HG03095 (cell line): ENCODE measurements around the gene TNFRSF1A.

Source experiments
- ATAC-seq: cut with Tn5 transposase; IDR thresholded peaks from one replicate; pipeline ENCODE4 v1.9.1; 2021; ENCODE audit warnings: moderate library complexity; ENCODE audit not compliant: unreplicated experiment

The TNFRSF1A gene

DNA sequence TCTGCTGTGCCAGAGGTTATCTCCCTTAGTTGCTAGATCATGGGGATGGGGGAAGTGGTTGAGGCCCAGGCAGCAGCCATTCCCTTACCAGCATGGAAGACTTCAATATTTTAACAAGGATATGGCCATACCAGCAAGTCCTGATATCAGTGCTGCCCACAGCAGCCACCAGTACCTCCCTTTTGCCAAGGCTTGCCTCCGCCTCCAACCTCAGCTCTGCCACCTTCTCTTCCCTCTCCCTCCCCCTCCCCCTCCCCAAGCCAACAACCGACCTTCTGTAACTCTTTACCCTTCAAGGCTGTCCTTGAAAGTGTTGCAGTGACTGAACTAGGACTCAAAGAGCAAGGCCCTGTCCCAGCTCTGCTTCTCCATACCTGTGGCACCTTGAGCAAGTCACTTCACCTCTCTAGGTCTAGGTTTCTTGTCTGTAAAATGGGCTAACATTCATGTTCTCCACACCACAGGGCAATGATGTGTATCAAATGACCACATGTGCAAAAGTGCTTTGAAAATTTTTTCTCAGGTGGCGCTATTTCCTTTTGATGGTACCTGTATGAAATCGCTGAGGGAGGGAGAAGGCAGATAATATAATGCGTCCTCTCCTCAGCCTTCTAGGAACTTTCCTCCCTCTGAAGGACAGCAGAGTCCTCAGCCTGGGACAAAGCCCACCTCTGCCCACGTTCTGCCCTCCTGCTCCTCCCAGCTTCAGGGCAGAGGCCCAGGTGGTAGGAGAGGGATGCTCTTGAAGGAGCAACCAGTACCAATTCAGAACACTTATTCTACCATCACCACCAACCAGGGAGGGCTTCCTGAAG is 16.7 kb downstream of the TNFRSF1A start:
- ATAC-seq, result no peak

DNA sequence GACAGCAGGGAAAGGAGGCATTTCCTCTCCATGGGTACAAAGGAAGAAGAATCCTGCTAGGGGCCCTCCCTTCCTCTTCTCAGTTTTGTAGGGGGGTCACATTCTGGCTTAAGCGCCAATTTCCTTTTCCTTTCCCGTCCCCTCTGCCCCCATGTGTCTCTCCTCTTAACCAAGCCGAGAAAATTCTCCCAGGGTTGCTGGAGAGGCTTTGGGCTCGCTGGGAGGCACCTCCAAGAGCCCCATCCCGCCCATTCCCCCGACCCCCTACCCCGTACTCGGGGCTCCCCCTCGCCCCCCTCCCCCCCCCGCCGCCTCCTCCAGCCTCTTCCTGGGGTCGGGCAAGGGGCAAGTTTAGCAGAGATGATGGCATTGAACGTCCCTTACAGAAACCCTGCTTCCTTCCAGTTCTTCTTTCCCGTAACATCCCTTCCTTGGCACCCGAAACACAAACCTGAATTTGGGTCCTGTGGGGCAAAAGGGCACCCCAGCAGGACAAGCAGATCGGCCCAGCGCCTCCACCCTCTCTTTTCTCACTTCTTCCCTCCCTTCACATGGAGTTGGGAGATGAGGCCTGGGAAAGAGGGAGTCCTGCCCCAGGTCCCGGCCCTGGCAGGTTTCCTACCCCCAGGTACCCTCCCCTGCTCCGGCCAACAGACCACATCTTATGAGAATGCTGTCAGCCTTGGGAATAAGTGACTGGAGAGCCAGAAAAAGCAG is 17.7 kb downstream of the TNFRSF1A start:
- no peak for ATAC-seq

DNA sequence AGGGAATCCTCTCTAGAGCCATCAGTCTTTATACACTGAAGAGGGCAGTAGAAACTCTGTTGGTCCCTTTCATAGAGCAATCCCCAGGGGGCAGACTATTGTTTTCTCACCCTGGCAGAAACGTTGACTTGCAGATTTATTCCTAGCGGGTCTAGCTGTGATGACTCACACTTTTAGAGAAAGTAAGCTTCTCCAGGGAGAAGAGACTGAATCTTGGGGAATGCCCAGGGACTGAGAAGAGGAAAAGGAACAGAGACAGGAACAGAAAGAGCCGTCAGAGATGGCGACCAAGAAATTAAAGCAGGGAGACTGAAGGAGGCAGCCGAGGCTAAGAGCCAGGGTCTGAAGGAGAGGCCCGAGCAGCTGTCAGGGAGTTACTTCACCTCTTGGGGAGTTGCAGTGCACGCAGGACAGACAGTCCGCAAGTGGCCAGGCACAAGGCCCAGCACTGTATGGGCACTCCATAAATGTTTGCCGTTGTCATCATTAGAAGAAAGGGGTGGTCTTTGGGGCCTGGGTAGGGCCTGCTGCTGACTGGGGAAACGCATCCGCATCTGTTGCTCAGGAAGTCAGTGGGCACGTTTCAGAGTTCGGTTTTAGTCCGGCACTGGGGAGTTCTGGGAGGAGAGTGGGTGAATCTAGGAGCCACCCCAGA is 18.4 kb downstream of the TNFRSF1A start:
- peak; percentile 47 for ATAC-seq

DNA sequence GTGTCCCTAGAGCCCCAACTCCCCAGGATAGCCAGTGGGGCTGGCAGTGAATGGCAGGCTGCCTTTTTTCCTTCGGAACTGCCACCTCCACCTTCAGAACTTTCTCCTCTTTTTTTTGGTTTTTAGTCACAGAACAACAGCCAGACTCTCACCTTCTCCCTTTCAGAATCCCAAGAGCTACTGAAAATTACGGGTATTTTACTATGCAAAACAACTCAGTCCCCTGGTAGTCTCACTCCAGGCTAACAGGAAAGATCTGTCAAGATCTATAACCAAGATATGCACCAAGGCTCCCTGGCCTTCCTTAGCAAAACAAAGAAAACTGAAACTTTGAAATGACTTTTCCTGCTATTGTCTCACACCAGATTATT is 18.9 kb downstream of the TNFRSF1A start:
- ATAC-seq, result no peak

DNA sequence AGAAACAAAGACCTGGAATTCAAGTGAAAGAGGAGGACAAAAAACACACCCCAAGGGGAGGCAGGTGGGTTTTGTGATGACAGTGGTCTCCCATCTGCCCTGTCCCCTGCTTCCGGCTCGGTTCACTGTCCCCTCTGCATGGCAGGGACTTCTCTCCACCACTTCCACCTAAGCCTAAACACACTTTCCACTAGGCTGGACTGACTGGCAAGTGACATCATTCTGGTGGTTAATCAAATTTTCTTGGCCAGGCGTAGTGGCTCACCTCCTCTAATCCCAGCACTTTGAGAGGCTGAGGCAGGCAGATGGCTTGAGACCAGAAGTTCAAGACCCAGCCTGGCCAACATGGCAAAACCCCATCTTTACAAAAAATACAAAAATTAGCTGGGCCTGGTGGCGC is 19.5 kb downstream of the TNFRSF1A start:
- no peak for ATAC-seq

DNA sequence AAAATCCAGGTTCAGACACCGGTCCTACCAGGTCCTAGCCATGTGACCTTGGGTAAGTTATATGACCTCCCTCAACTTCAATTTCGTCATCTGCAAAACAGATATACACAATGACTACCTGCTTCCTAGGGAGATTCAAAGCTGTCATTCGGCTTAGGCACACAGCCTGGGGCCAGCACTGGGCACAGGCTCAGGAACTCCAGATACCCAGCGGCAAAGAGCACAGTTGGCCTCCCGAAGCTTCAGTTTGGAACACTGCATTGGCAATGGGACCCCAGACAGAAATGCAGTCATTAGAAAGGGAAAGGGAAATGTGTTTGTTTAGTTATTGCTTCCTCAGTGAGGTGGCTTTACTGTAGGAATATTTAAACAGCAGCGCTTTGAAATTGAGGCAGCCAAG is 20.0 kb downstream of the TNFRSF1A start:
- ATAC-seq, result no peak

DNA sequence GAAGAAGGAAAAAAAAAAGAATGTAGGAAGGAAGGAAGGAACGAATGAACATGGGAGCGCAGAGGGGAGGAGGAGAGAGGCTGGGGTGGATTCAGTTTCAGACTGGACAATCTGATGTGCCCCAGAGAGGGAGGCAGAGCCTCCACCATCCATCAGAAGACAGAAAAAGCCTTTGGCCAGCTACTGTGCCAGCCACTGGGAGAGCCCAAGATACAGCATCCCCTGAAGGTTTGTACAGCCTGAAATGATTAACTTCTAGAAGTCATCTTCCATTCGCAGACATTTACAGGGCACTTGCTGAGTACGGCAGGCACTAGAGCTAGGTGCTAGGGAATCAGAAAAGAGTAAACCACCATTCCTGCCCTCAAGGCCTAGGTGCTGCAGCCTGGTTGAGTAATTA is 22.4 kb downstream of the TNFRSF1A start:
- ATAC-seq, result no peak

DNA sequence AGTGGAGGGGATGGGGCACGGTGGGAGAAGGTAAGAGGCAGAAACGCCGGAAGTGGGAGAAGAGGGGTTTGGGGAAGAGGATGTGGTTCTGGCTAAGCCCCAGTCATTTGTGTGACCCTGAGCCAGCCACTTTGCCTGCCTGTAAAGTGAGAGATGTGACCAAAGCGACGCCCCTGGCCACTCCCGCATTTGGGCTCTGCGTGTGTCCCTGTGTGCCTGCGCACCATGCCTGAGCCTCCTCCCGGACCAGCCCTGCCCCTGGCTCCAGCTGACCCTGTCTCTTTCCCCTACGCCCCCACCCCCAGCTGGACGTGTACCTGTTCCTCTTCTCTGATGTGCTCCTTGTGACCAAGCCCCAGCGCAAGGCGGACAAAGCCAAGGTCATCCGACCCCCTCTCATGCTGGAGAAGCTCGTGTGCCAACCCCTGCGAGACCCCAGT is 23.4 kb downstream of the TNFRSF1A start:
- ATAC-seq, result no peak

DNA sequence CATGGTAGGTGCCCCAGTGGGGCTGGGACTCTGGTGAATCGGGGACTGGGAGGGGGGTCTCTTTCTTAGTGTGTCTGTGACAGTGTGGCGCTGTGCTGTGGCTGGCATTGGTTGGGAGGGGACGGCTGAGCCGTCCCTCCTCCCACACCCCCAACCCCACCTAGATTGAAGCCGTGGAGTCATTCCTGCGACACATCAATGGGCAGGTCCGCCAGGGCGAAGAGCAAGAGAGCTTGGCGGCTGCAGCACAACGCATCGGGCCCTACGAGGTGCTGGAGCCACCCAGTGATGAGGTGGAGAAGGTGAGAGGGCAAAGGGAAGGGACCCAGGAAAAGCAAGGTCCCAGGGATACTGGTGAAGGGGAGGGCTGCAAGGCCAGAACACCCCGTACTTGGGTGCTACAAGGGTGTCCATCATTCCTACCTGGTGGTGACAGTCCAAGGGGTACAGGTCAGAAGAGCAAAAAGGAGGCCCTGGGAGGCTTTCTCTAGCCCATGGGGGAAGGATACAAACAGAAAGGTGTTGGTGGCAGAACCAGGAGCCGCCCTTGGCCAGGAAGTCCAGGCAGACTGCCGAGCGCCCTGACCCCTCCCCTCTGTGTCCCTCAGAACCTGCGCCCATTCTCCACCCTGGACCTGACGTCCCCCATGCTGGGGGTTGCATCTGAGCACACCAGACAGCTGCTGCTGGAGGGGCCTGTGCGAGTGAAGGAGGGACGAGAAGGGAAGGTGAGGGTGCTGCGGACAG is 24.0 kb downstream of the TNFRSF1A start:
- ATAC-seq, result no peak

DNA sequence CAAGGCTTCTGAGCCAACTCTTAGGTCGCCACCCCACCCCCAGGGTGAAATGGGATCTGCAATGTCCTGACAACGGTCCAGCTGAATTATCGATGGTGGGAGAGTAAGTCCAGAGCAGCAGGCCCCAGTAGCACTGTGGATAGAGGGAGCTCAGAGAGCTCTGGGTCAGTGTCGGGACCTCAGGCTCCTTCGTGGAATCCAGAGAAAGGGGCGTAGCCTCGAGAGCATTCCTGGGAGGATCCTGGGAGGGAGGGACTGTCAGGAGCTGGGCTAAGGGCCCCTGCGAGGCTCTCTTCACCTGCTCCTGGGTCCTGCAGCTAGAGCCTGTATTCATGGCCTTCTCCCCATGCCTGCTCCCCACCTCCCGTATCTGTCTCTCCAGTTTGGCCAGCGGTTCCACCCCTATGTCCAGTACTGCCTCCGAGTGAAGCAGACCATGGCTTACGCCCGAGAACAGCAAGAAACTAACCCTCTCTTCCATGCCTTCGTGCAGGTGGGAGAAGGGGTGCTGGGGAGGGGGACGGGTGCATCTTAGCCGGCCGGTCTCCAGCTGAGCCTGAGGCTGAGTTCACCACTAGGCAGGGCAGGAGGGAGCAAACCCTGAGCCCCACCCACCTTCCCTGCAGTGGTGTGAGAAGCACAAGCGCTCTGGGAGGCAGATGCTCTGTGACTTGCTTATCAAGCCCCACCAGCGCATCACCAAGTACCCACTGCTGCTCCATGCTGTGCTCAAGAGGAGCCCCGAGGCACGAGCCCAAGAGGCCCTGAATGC is 24.8 kb downstream of the TNFRSF1A start:
- ATAC-seq, result no peak

DNA sequence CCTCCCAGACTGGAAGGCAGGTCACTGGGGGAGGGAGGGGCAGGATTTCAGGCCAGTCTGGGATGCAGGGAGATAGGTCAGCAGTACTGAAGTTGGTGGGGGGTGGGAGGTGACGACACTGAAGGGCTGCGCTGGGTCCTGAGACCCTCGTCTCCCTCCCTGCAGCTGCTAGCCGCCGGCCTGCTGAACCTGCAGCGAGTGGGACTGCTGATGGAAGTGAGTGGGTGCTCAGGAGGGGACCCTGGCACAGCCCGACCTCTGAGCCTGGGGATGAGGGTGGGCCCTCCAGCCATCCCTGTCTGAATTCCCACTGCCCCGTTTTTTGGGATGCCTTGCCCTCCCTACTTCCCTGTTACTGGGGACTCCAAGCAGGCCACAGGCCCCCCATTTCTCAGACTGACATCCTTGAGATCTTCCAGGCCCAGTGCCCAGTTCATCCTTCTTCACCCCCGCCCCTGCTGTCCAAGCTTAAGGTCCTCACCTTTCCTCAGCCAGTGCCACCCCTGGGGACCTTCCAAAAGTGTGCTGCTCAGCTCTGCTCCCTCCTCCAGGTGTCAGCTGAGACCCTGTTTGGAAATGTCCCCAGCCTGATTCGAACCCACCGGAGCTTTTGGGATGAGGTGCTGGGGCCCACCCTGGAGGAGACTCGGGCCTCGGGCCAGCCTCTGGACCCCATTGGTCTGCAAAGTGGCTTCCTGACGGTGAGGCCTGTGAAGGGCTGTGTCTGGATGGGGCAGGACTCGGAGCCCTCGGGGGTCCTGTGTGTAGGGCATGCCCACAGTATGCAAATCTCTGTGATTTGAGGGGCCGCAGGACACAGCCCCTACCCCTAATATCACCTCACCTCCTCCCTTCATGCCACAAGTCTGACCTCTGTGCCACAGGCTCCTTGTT is 25.9 kb downstream of the TNFRSF1A start:
- ATAC-seq, result no peak

DNA sequence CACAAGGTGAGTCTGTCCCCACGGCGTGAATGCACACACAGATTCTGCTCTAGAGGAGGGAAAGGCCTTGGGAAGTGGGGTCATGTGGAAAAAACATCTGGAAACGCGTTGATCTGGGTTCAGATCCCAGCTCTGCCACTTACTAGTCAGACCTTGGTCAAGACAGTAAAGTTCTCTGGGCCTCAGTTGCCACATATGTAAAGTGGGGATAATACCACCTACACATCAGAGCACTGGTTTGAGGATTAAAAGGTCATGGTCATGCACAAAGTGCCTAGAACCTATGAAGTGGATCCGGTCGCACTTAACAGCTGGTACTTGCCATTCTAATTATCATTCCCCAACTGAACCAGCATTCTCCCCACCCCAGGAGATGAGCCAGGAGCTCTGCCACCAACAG is 26.7 kb downstream of the TNFRSF1A start:
- ATAC-seq, result no peak

DNA sequence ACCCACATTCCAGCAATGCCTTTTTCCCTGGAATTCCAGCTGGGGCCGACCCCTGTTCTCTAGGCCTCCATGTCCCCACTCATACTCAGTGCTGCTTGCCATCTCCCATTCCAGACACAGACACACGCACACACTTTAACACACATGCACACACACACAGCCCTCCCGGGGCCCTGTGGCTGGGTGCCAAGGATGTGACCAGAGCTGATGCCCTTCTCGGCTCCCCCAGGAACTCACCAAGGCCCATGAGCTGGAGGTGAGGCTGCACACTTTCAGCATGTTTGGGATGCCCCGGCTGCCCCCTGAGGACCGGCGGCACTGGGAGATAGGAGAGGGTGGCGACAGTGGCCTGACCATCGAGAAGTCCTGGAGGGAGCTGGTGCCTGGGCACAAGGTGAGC is 27.1 kb downstream of the TNFRSF1A start:
- no peak for ATAC-seq

DNA sequence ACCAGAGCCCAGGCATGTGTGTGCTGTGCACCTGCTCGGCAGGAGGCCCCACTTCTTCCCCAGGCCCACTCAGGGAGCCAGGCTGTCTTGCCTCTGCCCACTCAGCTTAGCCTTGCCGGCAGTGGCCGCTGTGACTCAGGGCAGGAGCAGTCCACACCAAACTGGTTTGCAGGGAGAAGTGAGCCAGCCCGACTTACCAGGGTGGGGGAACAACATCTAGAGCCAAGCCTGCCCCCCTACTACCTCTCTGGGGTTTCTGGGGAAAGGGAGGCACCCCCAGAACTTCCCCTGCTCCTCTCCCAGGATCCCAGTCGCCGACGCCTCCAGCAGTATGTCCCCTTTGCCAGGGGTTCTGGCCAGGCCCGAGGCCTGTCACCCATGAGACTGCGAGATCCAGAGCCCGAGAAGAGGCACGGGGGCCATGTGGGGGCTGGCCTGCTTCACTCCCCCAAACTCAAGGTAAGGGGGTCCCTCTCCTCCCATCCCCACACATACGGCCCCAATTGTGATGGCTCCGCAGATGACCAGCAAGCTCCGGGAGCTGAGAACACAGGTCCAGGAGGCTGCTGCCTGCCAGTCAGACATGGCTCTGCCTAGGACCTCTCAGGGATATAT is 28.4 kb downstream of the TNFRSF1A start:
- no peak for ATAC-seq

DNA sequence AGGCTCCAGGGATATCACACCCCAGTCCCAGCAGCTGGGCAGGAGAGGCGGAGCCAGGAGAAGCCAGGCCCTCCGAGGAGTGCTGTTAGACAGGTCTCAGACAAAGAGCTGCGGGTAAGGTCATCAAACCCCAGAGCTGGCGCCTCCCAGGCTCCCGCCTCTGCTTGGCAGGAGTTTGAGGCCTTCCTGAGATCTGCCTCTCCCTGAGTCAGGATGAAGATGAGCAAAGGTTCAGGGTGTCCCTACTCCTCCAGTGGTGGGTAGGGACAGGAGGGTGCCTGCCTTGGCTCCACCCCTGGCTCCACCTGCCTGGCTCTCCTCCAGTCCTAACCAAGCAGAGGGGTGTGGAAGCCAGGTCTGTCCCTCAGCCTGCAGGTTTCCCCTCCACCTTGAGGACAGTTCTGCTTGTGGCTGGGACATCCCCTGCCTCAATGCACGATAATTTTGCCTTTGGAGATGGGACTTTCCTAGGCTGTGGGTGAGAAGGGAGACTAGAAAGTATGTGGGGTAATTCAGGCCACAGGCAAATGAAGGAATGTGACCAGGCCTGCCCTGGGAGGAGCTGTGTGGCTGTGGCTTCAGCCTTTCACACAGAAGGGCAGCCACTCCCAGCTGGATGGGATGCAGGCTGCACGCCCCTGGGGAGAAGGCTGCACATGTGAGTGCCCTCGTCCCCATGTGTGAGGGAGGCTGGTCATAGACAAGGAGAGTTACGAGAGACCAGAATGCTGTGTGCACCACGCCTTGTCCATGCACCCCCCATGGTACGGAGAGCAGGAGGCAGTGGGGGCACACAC is 29.1 kb downstream of the TNFRSF1A start:
- ATAC-seq, result peak; percentile 62

DNA sequence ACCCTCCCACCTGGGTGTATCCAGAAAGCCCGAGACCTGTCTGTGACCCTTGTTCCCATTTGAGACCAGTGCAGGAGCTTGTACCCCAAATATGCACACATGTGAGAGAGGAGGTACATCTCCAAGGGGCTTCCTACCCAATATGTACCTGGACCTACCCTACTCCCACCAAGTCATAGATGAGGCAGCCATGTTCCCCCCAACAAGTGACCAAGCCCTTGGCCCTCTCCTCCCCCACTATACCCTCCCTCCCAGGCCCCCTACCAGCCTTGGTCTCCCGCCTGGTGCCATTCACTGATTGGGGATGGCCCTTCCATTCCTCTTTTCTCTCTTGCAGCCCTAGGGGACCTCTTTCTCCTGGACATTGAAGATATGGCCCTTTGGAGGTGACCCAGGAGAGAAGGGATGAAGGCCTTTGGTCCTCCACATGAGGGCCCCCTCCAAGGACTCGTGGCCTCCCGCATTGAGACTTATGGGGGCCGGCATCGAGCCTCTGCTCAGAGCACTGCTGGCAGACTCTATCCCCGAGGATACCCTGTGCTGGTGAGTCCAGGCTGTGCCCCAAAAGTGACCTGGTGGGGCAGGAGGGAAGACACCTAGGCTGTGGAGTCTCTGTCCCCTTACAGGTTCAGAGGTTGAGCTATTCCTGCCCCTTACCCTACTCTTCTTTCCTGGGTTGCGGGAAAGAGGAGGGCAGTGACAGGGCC is 29.9 kb downstream of the TNFRSF1A start:
- ATAC-seq, result no peak

DNA sequence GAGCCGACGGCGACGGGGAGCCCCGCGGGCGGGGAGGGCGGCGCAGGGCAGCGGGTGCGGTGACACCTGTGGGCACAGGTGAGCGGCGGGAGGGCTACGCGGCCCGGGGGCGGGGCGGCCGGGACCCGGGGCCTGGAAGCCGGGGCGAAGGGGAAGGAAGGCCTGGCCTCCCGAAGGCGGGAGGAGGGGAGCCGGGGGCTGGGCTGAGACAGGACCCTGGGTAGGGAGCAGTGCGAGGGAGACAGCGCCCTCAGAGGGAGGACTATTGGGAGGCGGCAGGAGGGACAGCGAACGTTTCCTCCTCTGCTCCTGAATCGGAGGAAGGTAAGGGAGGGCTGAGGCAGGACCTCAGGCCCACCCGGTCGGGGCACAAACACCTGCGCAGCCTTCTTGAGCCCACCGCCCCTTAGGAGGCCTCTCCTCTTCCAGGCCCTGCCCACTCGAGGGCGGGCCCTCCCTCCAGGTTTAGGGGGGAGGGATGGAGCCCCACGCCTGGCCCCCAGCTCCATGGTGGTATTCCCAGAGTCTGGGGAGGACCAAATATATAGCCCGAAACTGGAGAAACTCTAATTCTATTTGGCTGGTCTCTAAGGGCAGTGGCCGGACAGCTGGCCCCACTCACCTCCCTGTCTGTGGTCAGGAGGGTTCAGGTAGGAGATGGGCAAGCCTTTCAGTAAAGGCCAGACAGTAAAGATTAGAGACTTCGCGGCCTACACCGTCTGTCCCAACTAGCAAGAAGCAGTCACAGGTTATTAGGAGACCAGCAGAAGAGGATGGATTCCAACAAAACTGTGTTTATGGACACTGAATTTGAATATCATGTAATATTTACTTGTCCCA is 30.9 kb downstream of the TNFRSF1A start:
- no peak for ATAC-seq
